Fibroblast of the aortic adventitia (primary cell): ENCODE data around the gene ETV6. TPM values are rescaled to one million over a fixed set of nuclear protein-coding genes. Genes with fewer than 3 reads are reported as not detected.
A peak's percentile ranks its signal among the peaks of the same experiment; 100 is the strongest.

Experiments
- DNase-seq: peaks from one replicate; pipeline ENCODE4 v3.0.0-alpha.2; 2010; ENCODE audit warnings: low read depth
- H3K4me3 ChIP-seq: 2 replicates; pipeline ENCODE4 v1.5.1; 2011; ENCODE audit warnings: low read depth, mild to moderate bottlenecking, control low read depth, low read length, moderate library complexity
- total RNA-seq: library from RNA; depleted of rRNA; stranded (reverse); fragments of >200 nt; gene quantifications from 2 replicates; pipeline ENCODE4 v1.2.3, GENCODE V29; 2012; ENCODE audit warnings: low replicate concordance
- TF ChIP-seq, protein P1 (sequence below): IDR thresholded peaks from 2 replicates; pipeline ENCODE4 v1.5.1; 2011; ENCODE audit warnings: mild to moderate bottlenecking, low read length, control low read depth, inconsistent platforms; ENCODE audit not compliant: insufficient read depth

The ETV6 gene
- total RNA-seq, 1 donor: 6.1 TPM

DNA sequence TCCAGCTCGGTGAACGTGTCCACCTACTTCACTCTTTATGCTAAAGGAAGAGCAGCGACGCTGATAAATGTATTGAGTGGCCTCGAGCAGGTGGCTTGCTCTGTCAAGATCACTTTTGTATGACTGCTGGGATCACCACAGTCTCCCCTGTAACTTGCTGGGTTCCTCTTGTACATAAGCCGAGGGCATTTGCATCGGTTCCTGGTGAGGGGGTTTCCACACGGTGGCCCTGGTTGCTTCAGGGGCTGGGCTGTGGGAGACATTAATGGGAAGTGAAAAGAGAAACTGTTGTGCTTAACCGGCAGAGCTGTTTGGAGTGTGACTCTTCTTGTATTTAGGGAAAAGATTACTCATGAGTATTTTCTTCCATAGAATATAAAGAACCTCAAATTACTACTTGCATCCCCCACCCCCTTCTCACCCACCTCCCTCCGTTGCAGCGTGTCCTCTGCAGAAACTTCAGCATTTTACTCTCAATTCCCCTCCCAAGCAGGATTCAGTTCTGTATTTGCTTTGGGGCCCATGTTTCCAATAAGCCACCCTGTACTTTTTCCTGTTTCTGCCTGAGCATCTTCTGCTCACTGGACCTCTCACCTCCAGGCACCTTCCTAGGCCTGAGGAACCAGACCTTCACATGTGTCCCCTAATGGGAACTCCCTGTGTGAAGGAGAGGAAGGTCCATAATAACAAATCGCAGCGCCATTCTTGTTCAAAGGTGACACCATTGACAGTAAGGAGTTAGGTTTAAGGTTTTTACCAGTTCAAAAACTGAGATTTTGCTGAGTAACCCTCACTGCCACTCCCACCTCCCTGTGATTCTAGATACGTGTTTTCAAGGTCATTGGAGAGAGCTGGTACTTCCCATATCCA, 187.0 kb downstream of the ETV6 start:
- DNase-seq: no peak
- no peak overlapping the region for H3K4me3 ChIP-seq
- TF ChIP-seq, protein P1, sequence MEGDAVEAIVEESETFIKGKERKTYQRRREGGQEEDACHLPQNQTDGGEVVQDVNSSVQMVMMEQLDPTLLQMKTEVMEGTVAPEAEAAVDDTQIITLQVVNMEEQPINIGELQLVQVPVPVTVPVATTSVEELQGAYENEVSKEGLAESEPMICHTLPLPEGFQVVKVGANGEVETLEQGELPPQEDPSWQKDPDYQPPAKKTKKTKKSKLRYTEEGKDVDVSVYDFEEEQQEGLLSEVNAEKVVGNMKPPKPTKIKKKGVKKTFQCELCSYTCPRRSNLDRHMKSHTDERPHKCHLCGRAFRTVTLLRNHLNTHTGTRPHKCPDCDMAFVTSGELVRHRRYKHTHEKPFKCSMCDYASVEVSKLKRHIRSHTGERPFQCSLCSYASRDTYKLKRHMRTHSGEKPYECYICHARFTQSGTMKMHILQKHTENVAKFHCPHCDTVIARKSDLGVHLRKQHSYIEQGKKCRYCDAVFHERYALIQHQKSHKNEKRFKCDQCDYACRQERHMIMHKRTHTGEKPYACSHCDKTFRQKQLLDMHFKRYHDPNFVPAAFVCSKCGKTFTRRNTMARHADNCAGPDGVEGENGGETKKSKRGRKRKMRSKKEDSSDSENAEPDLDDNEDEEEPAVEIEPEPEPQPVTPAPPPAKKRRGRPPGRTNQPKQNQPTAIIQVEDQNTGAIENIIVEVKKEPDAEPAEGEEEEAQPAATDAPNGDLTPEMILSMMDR: no peak

DNA sequence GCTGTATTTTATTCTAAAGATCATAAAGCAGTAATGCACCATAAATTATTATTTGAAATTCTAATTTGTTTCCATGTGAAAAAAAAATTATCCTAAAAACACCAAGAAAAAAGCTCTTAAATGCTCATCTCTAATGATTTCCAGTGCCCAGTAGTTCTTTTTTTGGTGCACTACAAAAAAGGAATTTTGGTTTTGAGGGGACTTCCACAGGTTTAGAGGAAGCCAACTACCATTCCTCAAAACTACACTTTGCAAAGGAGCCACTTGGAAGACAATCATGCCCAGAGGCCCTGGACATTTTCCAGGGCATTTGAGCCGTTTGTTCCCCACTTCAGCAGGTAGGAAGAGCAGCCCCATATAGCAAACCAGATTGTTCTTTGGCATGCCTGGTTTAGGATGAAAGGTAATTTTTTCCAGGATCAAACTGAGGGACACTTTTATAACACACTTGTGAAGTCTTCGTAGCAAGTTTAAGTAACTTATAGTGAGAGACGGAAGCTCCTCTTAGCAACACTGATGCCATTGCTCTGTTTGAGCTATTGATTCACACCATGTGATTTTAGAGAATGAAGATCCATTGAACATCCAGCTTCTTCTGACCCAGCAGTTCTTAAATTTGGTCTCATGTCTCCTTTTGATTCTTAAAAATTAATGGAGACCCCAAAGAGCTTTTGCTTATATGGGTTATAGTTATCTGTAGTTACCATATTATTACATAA, 187.9 kb downstream of the ETV6 start:
- DNase-seq: no peak
- H3K4me3 ChIP-seq: no peak overlapping the region
- TF ChIP-seq, protein P1: no peak

DNA sequence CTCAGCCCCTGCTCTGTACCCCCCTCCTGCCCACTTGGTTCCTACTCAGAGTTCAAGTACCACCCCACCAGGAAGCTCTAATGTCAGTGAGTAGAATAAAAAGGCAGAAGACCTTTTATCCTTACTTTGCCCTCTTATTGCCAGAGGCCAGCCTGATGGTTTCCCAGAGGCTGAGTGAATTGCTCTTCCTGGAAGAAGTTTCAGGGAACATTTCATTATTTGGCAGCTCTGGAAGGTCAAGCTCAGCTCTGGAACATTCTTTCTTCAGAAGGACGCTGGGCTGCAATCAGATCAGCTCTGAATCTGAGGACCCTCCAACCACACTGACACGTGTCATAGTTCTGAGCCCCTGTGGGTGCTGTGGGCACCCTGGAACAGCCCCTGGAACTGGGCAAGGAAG, 188.9 kb downstream of the ETV6 start:
- TF ChIP-seq, protein P1: no peak
- H3K4me3 ChIP-seq: no peak overlapping the region
- DNase-seq: peak; percentile 6

DNA sequence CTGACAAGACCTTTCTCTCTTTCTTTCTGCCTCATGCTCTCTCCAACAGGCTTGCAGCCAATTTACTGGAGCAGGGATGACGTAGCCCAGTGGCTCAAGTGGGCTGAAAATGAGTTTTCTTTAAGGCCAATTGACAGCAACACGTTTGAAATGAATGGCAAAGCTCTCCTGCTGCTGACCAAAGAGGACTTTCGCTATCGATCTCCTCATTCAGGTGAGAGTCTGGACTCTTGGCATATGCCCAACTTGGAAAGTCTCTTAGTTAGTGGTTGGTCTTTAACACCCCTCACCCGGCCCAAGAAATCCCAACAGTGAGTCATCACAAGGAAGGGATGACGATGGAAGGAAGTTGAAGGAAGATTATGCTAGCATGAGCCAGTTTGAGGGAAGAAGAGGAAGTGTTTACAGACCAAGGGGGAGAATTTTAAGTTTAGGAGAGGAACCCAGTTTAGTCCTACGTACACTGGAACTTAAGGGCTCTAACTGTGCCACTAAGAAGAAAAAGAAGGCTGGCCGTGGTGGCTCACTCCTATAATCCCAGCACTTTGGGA, 189.7 kb downstream of the ETV6 start:
- TF ChIP-seq, protein P1: no peak
- H3K4me3 ChIP-seq: no peak overlapping the region
- peak; percentile 73 for DNase-seq

DNA sequence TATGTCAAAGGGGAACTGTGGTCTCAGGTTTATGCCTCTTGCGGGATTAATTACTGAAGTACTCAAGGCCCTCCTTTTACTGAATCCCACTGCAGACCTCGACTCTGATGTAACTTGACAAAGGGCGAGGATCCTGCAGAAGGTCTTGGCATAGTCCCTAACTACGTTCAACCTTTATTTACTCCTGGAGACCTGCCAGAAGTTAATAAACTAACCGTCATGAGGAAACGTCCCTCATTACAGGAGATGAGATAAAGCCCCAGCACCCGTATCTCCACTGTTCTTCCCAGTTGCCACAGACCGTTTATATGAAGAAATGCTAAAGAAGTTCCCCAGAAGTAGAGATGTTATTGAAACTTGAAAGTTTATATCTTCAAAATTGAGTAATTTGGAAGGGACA, 190.9 kb downstream of the ETV6 start:
- no peak overlapping the region for H3K4me3 ChIP-seq
- TF ChIP-seq, protein P1: no peak
- DNase-seq: no peak

DNA sequence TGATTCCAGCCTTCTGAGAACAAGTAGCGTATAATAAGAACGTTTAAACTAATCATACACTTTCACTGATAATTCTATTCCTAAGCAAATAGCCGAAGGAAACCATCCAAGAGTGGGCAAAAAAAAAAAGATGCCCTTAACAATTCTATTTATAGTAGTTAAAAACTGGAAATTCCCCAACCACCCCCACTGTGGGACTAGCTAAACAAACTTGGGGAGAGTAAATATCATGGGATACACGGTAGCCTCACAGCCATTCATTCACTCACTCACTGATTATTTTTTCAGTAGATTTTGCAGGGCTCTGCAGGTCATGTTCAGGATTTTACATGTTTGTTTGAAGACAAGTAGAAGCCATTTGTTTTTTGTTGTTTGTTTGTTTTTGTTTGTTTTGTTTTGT, 197.0 kb downstream of the ETV6 start:
- no peak overlapping the region for H3K4me3 ChIP-seq
- TF ChIP-seq, protein P1: no peak
- DNase-seq: no peak
